GM12873 (cell line): ENCODE data around the gene SRMS.
A peak's percentile ranks its signal among the peaks of the same experiment; 100 is the strongest.

Experiments
- TF ChIP-seq, protein P1 (sequence below): IDR thresholded peaks from 2 replicates; pipeline ENCODE4 v1.5.1; 2012; ENCODE audit warnings: low read depth, mild to moderate bottlenecking, moderate library complexity, low read length, control low read depth; ENCODE audit not compliant: insufficient read depth; ENCODE audit errors: missing control alignments

SRMS gene

DNA sequence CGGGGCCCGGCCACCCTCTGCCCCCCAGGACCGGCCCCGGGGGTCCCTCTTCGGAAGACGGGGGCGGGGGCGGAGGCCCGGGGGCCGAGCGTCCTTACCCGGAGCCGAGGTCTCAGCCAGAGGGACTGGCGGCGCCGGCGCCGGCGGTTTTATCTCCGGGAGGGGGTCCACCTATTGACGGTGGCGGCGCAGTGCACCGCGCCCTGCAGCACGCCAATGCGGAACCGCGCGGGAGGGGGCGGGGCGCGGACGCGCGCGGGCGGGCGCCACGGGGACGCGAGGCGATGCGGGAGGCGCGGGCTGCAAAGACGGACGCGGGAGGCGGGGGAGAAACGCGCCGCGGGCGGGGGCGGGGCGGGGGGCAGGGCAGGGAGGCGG, 48.6 kb downstream of the SRMS start, which contains the start of gene EEF1A2:
Gene EEF1A2 (minus strand): TSS at position 124 of the 378 bp plus-strand sequence. CDS start 1,320 bp downstream, outside the sequence.
- TF ChIP-seq, protein P1, sequence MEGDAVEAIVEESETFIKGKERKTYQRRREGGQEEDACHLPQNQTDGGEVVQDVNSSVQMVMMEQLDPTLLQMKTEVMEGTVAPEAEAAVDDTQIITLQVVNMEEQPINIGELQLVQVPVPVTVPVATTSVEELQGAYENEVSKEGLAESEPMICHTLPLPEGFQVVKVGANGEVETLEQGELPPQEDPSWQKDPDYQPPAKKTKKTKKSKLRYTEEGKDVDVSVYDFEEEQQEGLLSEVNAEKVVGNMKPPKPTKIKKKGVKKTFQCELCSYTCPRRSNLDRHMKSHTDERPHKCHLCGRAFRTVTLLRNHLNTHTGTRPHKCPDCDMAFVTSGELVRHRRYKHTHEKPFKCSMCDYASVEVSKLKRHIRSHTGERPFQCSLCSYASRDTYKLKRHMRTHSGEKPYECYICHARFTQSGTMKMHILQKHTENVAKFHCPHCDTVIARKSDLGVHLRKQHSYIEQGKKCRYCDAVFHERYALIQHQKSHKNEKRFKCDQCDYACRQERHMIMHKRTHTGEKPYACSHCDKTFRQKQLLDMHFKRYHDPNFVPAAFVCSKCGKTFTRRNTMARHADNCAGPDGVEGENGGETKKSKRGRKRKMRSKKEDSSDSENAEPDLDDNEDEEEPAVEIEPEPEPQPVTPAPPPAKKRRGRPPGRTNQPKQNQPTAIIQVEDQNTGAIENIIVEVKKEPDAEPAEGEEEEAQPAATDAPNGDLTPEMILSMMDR: peak; percentile 12

DNA sequence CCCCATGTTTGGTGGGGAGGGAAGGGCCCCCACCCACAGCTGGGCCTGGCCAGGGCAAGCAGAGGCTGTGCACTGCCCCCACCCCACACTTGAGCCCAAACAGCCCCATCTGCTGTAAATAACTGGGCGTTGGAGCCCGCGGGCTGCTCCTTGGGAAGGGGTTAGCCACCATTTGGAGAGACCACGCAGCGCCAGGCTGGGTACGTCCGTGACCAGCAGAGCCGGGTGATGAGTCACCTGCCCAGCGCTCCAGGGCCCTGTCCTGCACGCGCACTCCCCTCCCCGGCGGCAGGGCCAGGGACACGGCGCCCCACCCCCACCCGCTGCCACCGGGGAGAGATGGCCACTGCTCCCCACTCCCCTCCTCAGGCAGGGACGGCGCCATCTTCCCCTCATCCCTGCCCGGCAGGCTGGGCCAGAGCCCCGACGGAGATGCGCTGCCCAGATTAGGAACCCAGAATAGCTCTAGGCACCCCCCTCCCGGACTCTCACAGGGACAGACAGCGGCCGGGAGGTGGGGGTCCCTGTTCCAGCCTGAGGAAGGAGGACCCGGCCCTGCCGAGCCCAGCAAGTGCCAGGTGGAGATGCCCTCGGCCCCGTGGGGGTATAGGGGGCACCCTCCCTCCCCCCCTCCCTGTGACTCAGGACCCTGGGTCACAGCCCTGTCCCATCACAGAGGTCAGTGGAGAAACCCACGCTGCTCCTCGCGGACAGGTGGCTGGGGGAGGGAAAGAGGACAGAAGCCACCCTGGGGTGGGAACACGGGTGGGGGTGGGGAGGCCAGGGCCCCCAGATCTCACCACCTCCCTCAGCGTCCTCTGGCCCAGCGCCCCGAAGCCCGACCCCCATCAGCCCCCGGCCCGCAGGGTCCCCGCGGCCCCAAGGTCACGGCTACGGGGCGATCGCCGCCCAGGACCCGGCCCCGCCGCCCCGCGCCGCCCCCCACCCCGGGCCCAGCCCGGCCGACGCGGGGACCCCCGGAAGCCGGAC, 49.3 kb downstream of the SRMS start:
- TF ChIP-seq, protein P1: no peak

DNA sequence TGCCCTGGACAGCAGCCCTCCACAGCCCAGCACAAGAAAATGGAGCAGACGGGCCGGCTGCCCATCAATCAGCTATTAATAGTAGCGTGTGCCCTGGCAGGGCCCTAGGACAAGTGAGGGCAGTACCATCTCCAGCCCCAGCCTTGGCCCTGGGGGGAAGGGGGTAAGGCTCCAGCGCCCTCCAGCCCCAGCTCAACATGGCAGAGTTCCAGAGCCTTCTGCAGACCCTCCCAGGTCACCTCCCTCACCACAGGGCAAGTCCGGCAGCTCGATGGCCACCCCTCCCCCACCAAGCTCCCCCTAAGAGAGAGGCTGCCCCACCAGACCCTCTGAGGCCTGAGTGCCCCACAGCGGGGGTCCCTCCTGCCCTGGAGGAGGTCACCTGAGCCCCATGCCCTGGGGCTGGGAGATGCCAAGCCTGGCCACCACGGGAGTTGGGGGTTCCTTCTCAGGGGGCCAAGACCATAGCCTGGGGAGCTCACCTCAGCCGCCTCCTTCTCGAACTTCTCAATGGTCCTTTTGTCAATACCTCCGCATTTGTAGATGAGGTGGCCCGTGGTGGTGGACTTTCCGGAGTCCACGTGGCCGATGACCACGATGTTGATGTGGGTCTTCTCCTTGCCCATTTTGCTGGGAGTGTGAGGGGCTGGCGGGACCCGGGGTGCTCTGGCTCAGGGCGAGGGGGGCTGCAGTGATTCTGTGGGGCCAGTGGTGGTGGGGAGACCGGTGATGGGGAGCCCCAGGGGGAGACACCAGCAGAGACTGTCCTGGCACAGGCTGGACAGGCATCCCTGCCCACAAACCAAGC, 50.2 kb downstream of the SRMS start:
- TF ChIP-seq, protein P1: no peak

DNA sequence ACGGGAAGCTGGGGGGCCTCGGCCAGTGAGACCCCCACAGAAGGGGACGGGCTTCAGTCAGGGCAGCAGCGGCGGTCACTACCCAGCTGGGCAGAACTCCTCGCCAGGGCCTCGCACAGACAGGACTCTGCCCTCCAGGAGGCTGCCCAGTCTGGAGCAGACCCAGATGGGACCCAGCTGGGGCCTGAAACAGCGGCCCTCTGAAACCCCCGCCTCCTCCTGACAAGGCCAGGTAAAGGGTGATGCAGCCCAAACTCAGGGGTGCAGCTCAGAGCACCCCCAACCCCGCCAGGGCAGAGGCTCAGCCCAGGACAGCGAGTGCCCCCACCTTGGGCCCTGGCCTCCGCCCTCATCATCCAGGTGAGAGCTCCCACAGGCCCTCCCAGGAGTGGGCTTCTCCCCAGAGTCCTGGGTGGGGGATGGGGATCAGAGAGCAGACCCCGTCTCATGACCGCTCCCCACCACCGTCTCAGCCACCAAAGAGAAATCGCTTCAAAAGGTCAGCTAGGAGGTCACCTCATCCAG, 50.9 kb downstream of the SRMS start:
- TF ChIP-seq, protein P1: no peak

DNA sequence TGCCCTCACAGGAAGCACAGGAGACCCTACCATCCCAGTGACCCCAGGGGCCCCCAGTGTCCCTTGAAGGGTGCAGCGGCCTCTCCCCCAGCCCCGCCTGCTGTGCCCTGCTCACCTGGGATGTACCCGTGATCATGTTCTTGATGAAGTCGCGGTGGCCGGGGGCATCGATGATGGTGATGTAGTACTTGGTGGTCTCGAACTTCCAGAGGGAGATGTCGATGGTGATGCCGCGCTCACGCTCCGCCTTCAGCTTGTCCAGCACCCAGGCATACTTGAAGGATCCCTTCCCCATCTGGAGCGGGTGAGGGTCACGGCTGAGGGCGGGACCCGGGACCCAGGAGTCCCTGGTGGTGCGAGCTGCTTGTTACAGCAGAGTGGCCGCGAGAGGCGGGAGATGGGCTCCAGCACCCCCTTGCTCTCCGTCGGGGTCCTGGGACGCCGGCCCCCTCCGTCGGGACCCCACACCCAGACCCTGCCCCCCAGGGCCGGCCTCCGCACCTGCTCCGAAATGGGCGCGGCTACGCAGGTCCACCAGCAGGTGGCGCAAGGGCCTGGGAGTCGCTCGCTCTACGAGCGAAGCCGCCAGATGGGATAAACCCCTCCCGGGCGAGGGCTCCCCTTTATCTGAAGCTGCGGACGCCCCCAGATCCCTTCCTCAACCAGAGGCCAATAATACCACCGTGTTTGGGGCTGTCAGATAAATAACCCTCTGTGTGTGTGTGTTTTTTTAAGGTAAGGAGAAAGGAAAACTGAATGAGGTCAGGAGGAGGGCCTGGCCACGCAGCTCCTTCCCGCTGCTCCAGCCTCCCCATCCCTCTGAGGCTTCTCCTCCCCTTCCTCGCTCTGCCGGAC, 51.6 kb downstream of the SRMS start:
- TF ChIP-seq, protein P1: peak; percentile 90

DNA sequence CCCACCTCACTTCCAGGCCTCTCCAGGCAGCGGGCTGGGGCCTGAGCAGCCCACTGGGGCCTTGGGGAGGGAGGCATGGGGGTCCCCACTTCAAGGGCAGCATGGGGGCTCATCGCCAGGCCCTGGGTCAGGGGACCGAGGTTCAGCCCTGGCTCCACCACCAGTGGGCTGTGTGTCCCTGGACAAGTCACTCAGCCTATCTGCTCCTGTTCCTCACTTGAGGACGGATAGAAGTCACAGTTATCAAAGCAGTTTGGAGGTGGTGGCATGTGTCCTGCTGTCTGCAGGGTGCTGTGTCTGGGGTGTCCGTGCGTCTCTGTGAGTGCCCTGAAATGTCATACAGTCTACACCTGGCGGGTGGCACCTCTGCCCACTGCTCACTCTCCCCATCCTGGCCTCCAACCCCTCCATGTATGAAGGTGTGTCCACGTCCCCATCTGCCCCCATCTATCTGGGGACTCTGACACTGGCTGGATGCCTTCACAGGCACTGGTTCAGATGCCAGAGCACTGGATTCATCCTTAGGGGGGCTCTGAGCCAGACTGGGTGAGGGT, 52.3 kb downstream of the SRMS start:
- TF ChIP-seq, protein P1: no peak
